ENCODE measurements around the gene CAPSL.

- TF ChIP-seq CTCF (IDR thresholded peaks at IDR 0.05; ENCODE audit: low read depth, low read length, poor library complexity, severe bottlenecking) (no peak), EZH2phosphoT487 (IDR thresholded peaks at IDR 0.05; ENCODE audit: borderline replicate concordance, low read length) (no peak)
Observed at GRCh38 chr5:35879096-35879495, 59.3 kb downstream of the CAPSL start.

Data from DOHH2 (cell line).